ENCODE data around the gene TNKS1BP1. TPM values are rescaled to one million over a fixed set of nuclear protein-coding genes. Genes with fewer than 3 reads are reported as not detected.

TNKS1BP1 gene
- total and polyA plus RNA-seq, 4 donors: 28.3 to 67.1 (median 47.0) TPM

- Histone ChIP-seq H3K9ac (ENCODE audit: low read depth in 1 of 2, low read length in 2 of 2) (no peak overlapping the region), H3K9me3 (ENCODE audit: control insufficient read depth in 4 of 4, low read length in 3 of 4) (peaks cover 0 to 6% (median 2%) of the 10 kb centered on the region in 4 donors), H3K4me3 (ENCODE audit: low read depth in 1 of 3, low read length in 3 of 3) (no peak overlapping the region), H3K27ac (ENCODE audit: low read depth in 1 of 2, low read length in 2 of 2) (peak overlapping the region; percentile 32 to 43), H3K27me3 (ENCODE audit: control insufficient read depth in 4 of 4, insufficient read depth in 4 of 4, low read length in 3 of 4) (no peaks in the 10 kb centered on the region), H3K4me1 (ENCODE audit: control insufficient read depth in 4 of 4, insufficient read depth in 4 of 4, low read length in 3 of 4) (peaks cover 5 to 15% (median 10%) of the 10 kb centered on the region in 4 donors), H3K36me3 (ENCODE audit: control insufficient read depth in 4 of 4, insufficient read depth in 3 of 4, low read depth in 1 of 4, low read length in 3 of 4) (no peaks in the 10 kb centered on the region)
- 52% methylated on average over 1 of the region's 1 CpG for WGBS
- no peak for DNase-seq (ENCODE audit: low spot score)
- no peak for TF ChIP-seq ATF3 (IDR thresholded peaks at IDR 0.05)
- no peak for TF ChIP-seq ZBTB33 (IDR thresholded peaks at IDR 0.05)
- no peak for TF ChIP-seq CTCF (IDR thresholded peaks at IDR 0.05; ENCODE audit: low read depth, low read length, missing input control)
- TF ChIP-seq MAX (IDR thresholded peaks at IDR 0.05): no peak
- no peak for TF ChIP-seq YY1 (IDR thresholded peaks at IDR 0.05)
- TF ChIP-seq HNF4G (IDR thresholded peaks at IDR 0.05): no peak
- no peak for TF ChIP-seq REST (IDR thresholded peaks at IDR 0.05)
- TF ChIP-seq HNF4A (conservative IDR thresholded peaks at IDR 0.05): no peak
- no peak for TF ChIP-seq FOXA2 (IDR thresholded peaks at IDR 0.05)
- no peak for TF ChIP-seq JUND (IDR thresholded peaks at IDR 0.05)
- no peak for TF ChIP-seq NR2F2 (IDR thresholded peaks at IDR 0.05)
Observed at GRCh38 chr11:57274904-57275498, 49.8 kb downstream of the TNKS1BP1 start.

- Histone ChIP-seq H3K27me3 (ENCODE audit: control insufficient read depth in 4 of 4, insufficient read depth in 4 of 4, low read length in 3 of 4) (no peaks in the 10 kb centered on the region), H3K9ac (ENCODE audit: low read depth in 1 of 2, low read length in 2 of 2) (no peak overlapping the region), H3K9me3 (ENCODE audit: control insufficient read depth in 4 of 4, low read length in 3 of 4) (peaks cover 0 to 6% (median 2%) of the 10 kb centered on the region in 4 donors), H3K36me3 (ENCODE audit: control insufficient read depth in 4 of 4, insufficient read depth in 3 of 4, low read depth in 1 of 4, low read length in 3 of 4) (no peaks in the 10 kb centered on the region), H3K4me3 (ENCODE audit: low read depth in 1 of 3, low read length in 3 of 3) (no peak overlapping the region), H3K27ac (ENCODE audit: low read depth in 1 of 2, low read length in 2 of 2) (no peak overlapping the region), H3K4me1 (ENCODE audit: control insufficient read depth in 4 of 4, insufficient read depth in 4 of 4, low read length in 3 of 4) (peaks cover 5 to 20% (median 13%) of the 10 kb centered on the region in 4 donors)
- TF ChIP-seq CTCF (IDR thresholded peaks at IDR 0.05; ENCODE audit: low read depth, low read length, missing input control) (no peak), FOXA2 (IDR thresholded peaks at IDR 0.05) (no peak), ATF3 (IDR thresholded peaks at IDR 0.05) (no peak), FOXA1 (IDR thresholded peaks at IDR 0.05) (no peak), RAD21 (IDR thresholded peaks at IDR 0.05) (no peak), TAF1 (conservative IDR thresholded peaks at IDR 0.05) (no peak), JUND (IDR thresholded peaks at IDR 0.05) (no peak), ZBTB33 (IDR thresholded peaks at IDR 0.05) (no peak), NR2F2 (IDR thresholded peaks at IDR 0.05) (no peak), RXRA (IDR thresholded peaks at IDR 0.05) (no peak), GABPA (IDR thresholded peaks at IDR 0.05 in 1 of 2, conservative IDR thresholded peaks at IDR 0.05 in 1 of 2) (no peak), YY1 (IDR thresholded peaks at IDR 0.05) (no peak), SP1 (IDR thresholded peaks at IDR 0.05) (no peak)
- WGBS: 94% methylated on average over 4 of the region's 4 CpGs
- no peak for DNase-seq (ENCODE audit: low spot score)
Observed at GRCh38 chr11:57273448-57274058, 51.2 kb downstream of the TNKS1BP1 start.

Measured in liver (tissue), 9 donors.